ENCODE results near the gene MRI1. TPM values are rescaled to one million over a fixed set of nuclear protein-coding genes. Genes with fewer than 3 reads are reported as not detected.
A peak's percentile ranks its signal among the peaks of the same experiment; 100 is the strongest.

MRI1 gene
- total RNA-seq, 4 donors from 2014 or later, result 28.2 to 60.2 (median 38.5) TPM

- Histone ChIP-seq H3K27ac (replicated peaks in 1 of 4) (no peak overlapping the region), H3K4me1 (peaks cover 3 to 39% (median 31%) of the 10 kb centered on the region in 4 donors), H3K27me3 (no peaks in the 10 kb centered on the region), H3K9me3 (no peaks in the 10 kb centered on the region), H3K4me3 (no peak overlapping the region), H3K36me3 (peaks cover 4 to 20% (median 11%) of the 10 kb centered on the region in 4 donors)
- WGBS, result 96% methylated on average over 5 of the region's 11 CpGs
- TF ChIP-seq, protein P1, sequence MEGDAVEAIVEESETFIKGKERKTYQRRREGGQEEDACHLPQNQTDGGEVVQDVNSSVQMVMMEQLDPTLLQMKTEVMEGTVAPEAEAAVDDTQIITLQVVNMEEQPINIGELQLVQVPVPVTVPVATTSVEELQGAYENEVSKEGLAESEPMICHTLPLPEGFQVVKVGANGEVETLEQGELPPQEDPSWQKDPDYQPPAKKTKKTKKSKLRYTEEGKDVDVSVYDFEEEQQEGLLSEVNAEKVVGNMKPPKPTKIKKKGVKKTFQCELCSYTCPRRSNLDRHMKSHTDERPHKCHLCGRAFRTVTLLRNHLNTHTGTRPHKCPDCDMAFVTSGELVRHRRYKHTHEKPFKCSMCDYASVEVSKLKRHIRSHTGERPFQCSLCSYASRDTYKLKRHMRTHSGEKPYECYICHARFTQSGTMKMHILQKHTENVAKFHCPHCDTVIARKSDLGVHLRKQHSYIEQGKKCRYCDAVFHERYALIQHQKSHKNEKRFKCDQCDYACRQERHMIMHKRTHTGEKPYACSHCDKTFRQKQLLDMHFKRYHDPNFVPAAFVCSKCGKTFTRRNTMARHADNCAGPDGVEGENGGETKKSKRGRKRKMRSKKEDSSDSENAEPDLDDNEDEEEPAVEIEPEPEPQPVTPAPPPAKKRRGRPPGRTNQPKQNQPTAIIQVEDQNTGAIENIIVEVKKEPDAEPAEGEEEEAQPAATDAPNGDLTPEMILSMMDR (IDR thresholded peaks at IDR 0.05), result no peak
- TF ChIP-seq EP300 (IDR thresholded peaks at IDR 0.05) (no peak), POLR2A (IDR thresholded peaks at IDR 0.05; ENCODE audit: low read depth) (no peak), POLR2AphosphoS5 (IDR thresholded peaks at IDR 0.05) (no peak)
- intact Hi-C loops (cut with DNase I), result no loop called here
- DNase-seq (ENCODE audit: extremely low spot score), result no peak
These were observed 54.9 kb downstream of the MRI1 start for GRCh38 chr19:13819238-13819637.

DNA sequence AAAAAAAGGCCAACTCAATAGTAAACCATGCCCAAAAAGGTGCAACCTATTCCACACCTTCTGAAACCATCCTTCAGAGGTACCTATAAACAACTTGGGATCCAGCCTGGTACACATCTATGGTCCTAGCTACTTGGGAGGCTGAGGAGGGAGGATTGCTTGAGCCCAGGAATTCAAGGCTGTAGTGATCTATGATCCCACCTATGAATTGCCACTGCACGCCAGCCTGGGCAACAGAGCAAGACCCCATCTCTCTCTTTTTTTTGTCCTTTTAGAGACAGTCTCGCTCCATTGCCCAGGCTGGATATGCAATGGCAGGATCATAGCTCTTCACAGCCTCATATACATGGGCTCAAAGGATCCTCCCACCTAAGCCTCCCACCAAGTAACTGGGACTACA lies 57.0 kb downstream of the MRI1 start:
- Histone ChIP-seq H3K27me3 (no peaks in the 10 kb centered on the region), H3K4me1 (peaks cover 3 to 39% (median 31%) of the 10 kb centered on the region in 4 donors), H3K9me3 (no peaks in the 10 kb centered on the region), H3K36me3 (peaks cover 4 to 33% (median 12%) of the 10 kb centered on the region in 4 donors), H3K4me3 (no peak overlapping the region), H3K27ac (replicated peaks in 1 of 4) (peak overlapping the region in 3 of 4 donors; percentile 51 to 58 (median 54))
- WGBS, result 100% methylated on average over 2 of the region's 2 CpGs
- DNase-seq (ENCODE audit: extremely low spot score), result no peak
- TF ChIP-seq POLR2A (IDR thresholded peaks at IDR 0.05; ENCODE audit: low read depth), result no peak
- TF ChIP-seq POLR2AphosphoS5 (IDR thresholded peaks at IDR 0.05), result no peak
- TF ChIP-seq, protein P1 (IDR thresholded peaks at IDR 0.05), result no peak
- no peak for TF ChIP-seq EP300 (IDR thresholded peaks at IDR 0.05)
- intact Hi-C loops (cut with DNase I), result no loop called here

GRCh38 chr19:13823256-13823655 lies 58.9 kb downstream of the MRI1 start:
- intact Hi-C loops (cut with DNase I), result no loop called here
- WGBS, result 62% methylated on average over 8 of the region's 8 CpGs
- H3K27ac ChIP-seq (replicated peaks in 1 of 4), result peak overlapping the region; percentile 45 to 58 (median 52)
- H3K9me3 ChIP-seq, result no peaks in the 10 kb centered on the region
- peaks cover 4 to 32% (median 14%) of the 10 kb centered on the region in 4 donors for H3K36me3 ChIP-seq
- TF ChIP-seq EP300 (IDR thresholded peaks at IDR 0.05) (no peak), POLR2A (IDR thresholded peaks at IDR 0.05; ENCODE audit: low read depth) (no peak), POLR2AphosphoS5 (IDR thresholded peaks at IDR 0.05) (no peak)
- TF ChIP-seq, protein P1 (IDR thresholded peaks at IDR 0.05), result no peak
- H3K27me3 ChIP-seq, result no peaks in the 10 kb centered on the region
- peaks cover 0 to 26% (median 19%) of the 10 kb centered on the region in 4 donors for H3K4me1 ChIP-seq
- no peak for DNase-seq (ENCODE audit: extremely low spot score)
- H3K4me3 ChIP-seq, result no peak overlapping the region

Small RNA genes within 50 kb of the gene (small RNA-seq; reads per million reads assigned to genes)
- 0 reads per million in 3 donors for gene RN7SL619P

Other genes with a start within 250 kb of the MRI1 start
- 100 to 1,000 TPM in 2 of 4 donors, 10 to 100 TPM in 2; 87.4 to 168 (median 104) TPM for gene C19orf53, start 9.9 kb downstream of the MRI1 start, total RNA-seq
- gene ZSWIM4, start 30.9 kb downstream of the MRI1 start, total RNA-seq, result 10 to 100 TPM in 1 of 4 donors, 1 to 10 TPM in 3; 5.3 to 11.6 (median 7.8) TPM
- gene NANOS3, start 112.6 kb downstream of the MRI1 start, total RNA-seq, result not detected
- gene BRME1, start 141.6 kb downstream of the MRI1 start, total RNA-seq, result 1 to 10 TPM in 1 of 4 donors, under 1 TPM in 3; 0.42 to 1.1 (median 0.78) TPM
- gene CC2D1A, start 141.7 kb downstream of the MRI1 start, total RNA-seq, result 10 to 100 TPM; 22.9 to 42.8 (median 33.6) TPM
- gene PODNL1, start 173.9 kb downstream of the MRI1 start, total RNA-seq, result under 1 TPM in 2 of 4 donors, not detected in 2; 0.66 to 0.69 TPM
- 10 to 100 TPM in 3 of 4 donors, 1 to 10 TPM in 1; 9.8 to 23.9 (median 13.4) TPM for gene DCAF15, start 188.0 kb downstream of the MRI1 start, total RNA-seq
- gene RFX1, start 241.8 kb downstream of the MRI1 start, total RNA-seq, result 1 to 10 TPM; 2.9 to 8.9 (median 4.5) TPM